Activated naive CD8-positive, alpha-beta T cell treated with anti-CD3 and anti-CD28 coated beads for 36 hours (primary cell): ENCODE results near the gene GATA3. TPM values are rescaled to one million over a fixed set of nuclear protein-coding genes. Genes with fewer than 3 reads are reported as not detected.

ENCODE experiments used
- DNase-seq: peaks from one replicate; pipeline ENCODE4 v3.0.0; 2021
- H3K27ac Mint-ChIP-seq: one replicate; pipeline ENCODE4 v1.8.0; 2022; ENCODE audit warnings: mild to moderate bottlenecking, moderate library complexity, mixed read lengths
- H3K27me3 Mint-ChIP-seq: one replicate; pipeline ENCODE4 v1.8.0; 2022; ENCODE audit warnings: mild to moderate bottlenecking, mixed read lengths
- H3K36me3 Mint-ChIP-seq: one replicate; pipeline ENCODE4 v1.8.0; 2021; ENCODE audit warnings: mild to moderate bottlenecking, mixed read lengths
- H3K4me1 Mint-ChIP-seq: one replicate; pipeline ENCODE4 v1.8.0; 2021; ENCODE audit warnings: mixed read lengths
- H3K4me3 Mint-ChIP-seq: one replicate; pipeline ENCODE4 v1.8.0; 2022; ENCODE audit warnings: mild to moderate bottlenecking, moderate library complexity, mixed read lengths
- H3K9me3 Mint-ChIP-seq: one replicate; pipeline ENCODE4 v1.8.0; 2022; ENCODE audit warnings: mixed read lengths
- total RNA-seq, 2 experiments: library from RNA; stranded (reverse); gene quantifications; one replicate each; pipeline ENCODE4 v1.2.3, GENCODE V29; 2021

The GATA3 gene
- total RNA-seq, 2 experiments from 2014 or later, result 8.4 to 8.8 TPM

GRCh38 chr10:8035006-8035640, 19.4 kb upstream of the GATA3 start:
- peak overlapping the region; percentile 20 for H3K4me3 Mint-ChIP-seq
- peaks cover 94% of the 10 kb centered on the region for H3K27me3 Mint-ChIP-seq
- peaks cover 24% of the 10 kb centered on the region for H3K4me1 Mint-ChIP-seq
- no peak for DNase-seq
- peaks cover 1% of the 10 kb centered on the region for H3K36me3 Mint-ChIP-seq
- H3K9me3 Mint-ChIP-seq, result peaks cover 5% of the 10 kb centered on the region
- peak overlapping the region; percentile 26 for H3K27ac Mint-ChIP-seq

- Mint-ChIP-seq H3K4me3 (peak overlapping the region; percentile 20), H3K27ac (no peak overlapping the region)
Measured at GRCh38 chr10:8035641-8036470, 18.6 kb upstream of the GATA3 start.

GRCh38 chr10:8036506-8037198, 17.8 kb upstream of the GATA3 start:
- H3K27ac Mint-ChIP-seq, result no peak overlapping the region
- DNase-seq, result no peak
- peaks cover 5% of the 10 kb centered on the region for H3K9me3 Mint-ChIP-seq
- peaks cover 98% of the 10 kb centered on the region for H3K27me3 Mint-ChIP-seq
- peaks cover 29% of the 10 kb centered on the region for H3K4me1 Mint-ChIP-seq
- peaks cover 1% of the 10 kb centered on the region for H3K36me3 Mint-ChIP-seq
- H3K4me3 Mint-ChIP-seq, result no peak overlapping the region

More at GRCh38 chr10:8035641-8036470, 18.6 kb upstream of the GATA3 start:
- Mint-ChIP-seq H3K27me3 (peaks cover 96% of the 10 kb centered on the region), H3K4me1 (peaks cover 24% of the 10 kb centered on the region), H3K9me3 (peaks cover 5% of the 10 kb centered on the region), H3K36me3 (peaks cover 1% of the 10 kb centered on the region)
- DNase-seq, result no peak

DNA sequence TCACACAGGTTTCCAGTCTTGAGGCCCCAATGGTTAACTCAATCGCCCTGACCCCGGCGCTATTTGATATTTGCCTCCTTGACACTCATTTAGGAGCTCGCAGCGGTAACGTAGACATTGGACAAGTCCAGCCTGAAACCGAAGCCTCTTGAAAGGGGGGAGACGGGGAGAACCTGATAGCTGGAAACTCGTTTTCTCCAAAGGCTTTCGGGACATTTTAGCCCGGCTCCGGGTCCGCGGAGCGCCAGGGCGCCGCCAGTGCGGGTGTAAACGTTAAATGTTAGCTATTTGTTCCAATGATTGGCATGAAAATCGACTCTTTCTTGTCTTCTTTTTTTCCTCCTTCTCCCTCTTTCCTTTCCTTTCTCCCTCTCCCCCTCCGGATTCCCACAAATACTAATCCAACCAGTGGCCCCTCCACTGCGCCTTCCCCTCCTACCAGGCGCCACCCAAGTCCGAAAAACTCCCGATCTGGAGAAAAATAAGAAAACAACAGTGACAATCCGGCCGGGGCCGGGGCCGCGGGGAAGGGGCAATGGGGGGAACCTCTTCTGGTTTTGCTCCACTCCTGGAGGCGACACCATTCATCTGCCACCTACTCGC, 17.2 kb upstream of the GATA3 start:
- Mint-ChIP-seq H3K27me3 (peaks cover 98% of the 10 kb centered on the region), H3K4me1 (peaks cover 36% of the 10 kb centered on the region), H3K27ac (no peak overlapping the region), H3K36me3 (peaks cover 1% of the 10 kb centered on the region), H3K9me3 (peaks cover 5% of the 10 kb centered on the region), H3K4me3 (peak overlapping the region; percentile 15)
- DNase-seq, result no peak

DNA sequence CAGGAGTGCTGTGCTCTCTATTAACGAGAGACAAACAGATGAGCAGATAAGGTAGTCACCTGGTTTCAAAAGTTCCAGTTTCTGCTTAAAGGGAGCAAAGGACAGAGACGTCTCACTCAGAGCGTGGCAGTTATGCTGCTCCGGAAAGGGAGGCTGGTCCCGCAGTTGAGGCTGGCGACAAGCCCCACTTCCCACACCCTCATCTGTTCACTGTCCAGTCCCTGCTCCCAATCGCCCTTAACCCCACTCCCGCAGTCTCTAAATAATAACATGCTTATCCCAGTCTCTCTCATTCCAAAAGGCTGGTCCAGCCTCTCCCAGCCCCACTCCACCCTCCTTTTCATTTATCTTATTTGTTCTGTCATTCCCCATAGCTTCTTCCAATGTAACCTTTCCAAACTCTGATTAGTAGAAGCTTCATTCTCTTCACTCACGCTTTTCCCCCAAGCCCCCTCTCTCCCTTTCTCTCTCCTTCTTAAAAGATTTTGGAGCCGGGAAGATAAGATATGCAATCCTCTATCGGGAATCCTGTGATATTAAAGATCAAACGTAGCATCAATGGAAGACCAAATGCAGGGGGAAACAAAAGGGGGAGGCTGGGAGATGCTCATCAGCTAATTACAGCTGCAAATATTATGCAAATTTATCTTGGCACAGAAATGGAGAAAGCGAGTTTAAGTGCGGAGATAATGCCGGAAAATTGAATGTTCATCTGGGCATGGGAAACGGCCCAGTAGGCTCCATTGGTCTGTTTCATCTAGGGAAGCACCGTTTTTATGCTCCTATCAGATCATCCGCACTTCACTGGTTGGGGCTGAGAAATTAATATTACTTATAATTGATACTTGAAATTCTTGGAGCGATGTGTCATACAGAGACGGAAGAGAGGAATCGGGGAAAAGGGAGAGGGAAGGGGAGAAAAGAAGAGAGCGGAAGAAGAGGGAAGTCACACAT, 16.3 kb upstream of the GATA3 start:
- H3K4me1 Mint-ChIP-seq, result peaks cover 44% of the 10 kb centered on the region
- no peak overlapping the region for H3K27ac Mint-ChIP-seq
- peaks cover 5% of the 10 kb centered on the region for H3K9me3 Mint-ChIP-seq
- H3K27me3 Mint-ChIP-seq, result peaks cover 98% of the 10 kb centered on the region
- no peak for DNase-seq
- peaks cover 1% of the 10 kb centered on the region for H3K36me3 Mint-ChIP-seq
- no peak overlapping the region for H3K4me3 Mint-ChIP-seq

GRCh38 chr10:8039321-8039881, 15.1 kb upstream of the GATA3 start:
- H3K9me3 Mint-ChIP-seq, result peaks cover 5% of the 10 kb centered on the region
- peaks cover 98% of the 10 kb centered on the region for H3K27me3 Mint-ChIP-seq
- DNase-seq, result no peak
- H3K4me1 Mint-ChIP-seq, result peaks cover 50% of the 10 kb centered on the region
- peaks cover 1% of the 10 kb centered on the region for H3K36me3 Mint-ChIP-seq
- no peak overlapping the region for H3K4me3 Mint-ChIP-seq
- no peak overlapping the region for H3K27ac Mint-ChIP-seq

DNA sequence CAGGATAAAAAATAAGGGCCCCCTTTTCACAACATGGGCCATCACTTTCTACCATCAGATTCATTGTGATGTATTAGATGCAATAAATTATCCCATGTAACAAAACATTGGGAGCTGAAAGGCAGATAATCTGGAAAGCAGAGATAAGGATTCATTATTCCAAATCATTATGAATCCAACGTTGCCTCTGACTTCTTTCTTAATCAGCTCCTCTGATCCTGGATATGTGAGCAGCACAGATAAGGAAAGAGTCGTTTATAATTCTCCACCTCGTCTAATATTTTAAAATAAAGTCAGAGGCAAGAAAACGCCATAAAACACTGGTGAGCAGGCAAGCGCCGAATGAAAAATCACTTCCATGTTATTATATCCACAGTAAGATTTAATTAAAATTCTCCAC, 13.8 kb upstream of the GATA3 start:
- Mint-ChIP-seq H3K36me3 (peaks cover 1% of the 10 kb centered on the region), H3K4me1 (peaks cover 51% of the 10 kb centered on the region), H3K4me3 (no peak overlapping the region), H3K9me3 (peaks cover 5% of the 10 kb centered on the region), H3K27me3 (peaks cover 100% of the 10 kb centered on the region), H3K27ac (no peak overlapping the region)
- DNase-seq, result no peak

- peaks cover 1% of the 10 kb centered on the region for H3K36me3 Mint-ChIP-seq
- H3K27ac Mint-ChIP-seq, result no peak overlapping the region
- H3K4me1 Mint-ChIP-seq, result peaks cover 58% of the 10 kb centered on the region
- H3K9me3 Mint-ChIP-seq, result peaks cover 5% of the 10 kb centered on the region
- DNase-seq, result no peak
- no peak overlapping the region for H3K4me3 Mint-ChIP-seq
- peaks cover 100% of the 10 kb centered on the region for H3K27me3 Mint-ChIP-seq
Measured at GRCh38 chr10:8041284-8041991, 13.1 kb upstream of the GATA3 start.

GRCh38 chr10:8041992-8042720, 12.3 kb upstream of the GATA3 start:
- Mint-ChIP-seq H3K36me3 (peaks cover 1% of the 10 kb centered on the region), H3K4me3 (no peak overlapping the region), H3K27ac (no peak overlapping the region), H3K27me3 (peaks cover 100% of the 10 kb centered on the region), H3K4me1 (peaks cover 58% of the 10 kb centered on the region), H3K9me3 (peaks cover 5% of the 10 kb centered on the region)
- no peak for DNase-seq

- peaks cover 5% of the 10 kb centered on the region for H3K9me3 Mint-ChIP-seq
- peaks cover 1% of the 10 kb centered on the region for H3K36me3 Mint-ChIP-seq
- no peak overlapping the region for H3K27ac Mint-ChIP-seq
- peaks cover 56% of the 10 kb centered on the region for H3K4me1 Mint-ChIP-seq
- H3K27me3 Mint-ChIP-seq, result peaks cover 100% of the 10 kb centered on the region
- DNase-seq, result no peak
- peak overlapping the region; percentile 1 for H3K4me3 Mint-ChIP-seq
Measured at GRCh38 chr10:8042721-8043568, 11.5 kb upstream of the GATA3 start.

DNA sequence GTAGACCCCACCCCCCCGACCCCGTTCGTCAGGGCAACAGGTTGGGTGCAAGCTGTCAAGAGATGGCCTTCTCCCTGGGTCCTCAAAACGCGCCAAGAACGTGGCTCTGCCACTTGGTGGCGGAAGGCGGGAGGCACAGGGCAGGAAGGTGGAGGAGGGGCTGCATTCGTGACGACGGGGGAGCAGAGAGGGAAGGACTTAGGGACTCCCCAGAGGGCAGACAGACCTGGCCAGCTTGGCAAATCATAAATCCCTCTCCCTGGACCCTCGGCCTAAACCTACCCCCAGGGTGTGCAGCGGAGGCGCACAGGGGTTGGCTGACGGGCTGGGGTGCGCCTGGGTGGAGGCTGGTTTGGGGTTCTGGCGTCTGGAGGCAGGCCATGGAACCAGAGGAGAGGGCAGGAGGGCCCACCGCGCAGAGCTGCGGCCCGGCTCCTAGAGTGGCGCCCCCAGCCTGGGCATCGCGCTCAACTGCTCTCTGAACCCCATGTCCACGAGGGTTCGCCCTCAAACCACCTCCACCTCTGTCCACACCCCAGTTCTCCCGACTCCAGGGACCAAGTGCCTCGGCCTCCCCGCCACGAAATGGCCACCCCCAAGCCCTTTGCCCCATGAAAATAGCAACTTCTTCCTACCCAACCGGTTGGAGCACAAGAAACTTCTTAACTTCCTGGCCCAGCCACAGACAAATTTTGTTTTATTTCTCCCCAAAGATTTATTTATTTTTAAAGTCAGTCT, 10.8 kb upstream of the GATA3 start:
- no peak overlapping the region for H3K4me3 Mint-ChIP-seq
- DNase-seq, result peak; percentile 31
- H3K9me3 Mint-ChIP-seq, result peaks cover 2% of the 10 kb centered on the region
- H3K4me1 Mint-ChIP-seq, result peaks cover 54% of the 10 kb centered on the region
- H3K27ac Mint-ChIP-seq, result no peak overlapping the region
- peaks cover 1% of the 10 kb centered on the region for H3K36me3 Mint-ChIP-seq
- H3K27me3 Mint-ChIP-seq, result peaks cover 100% of the 10 kb centered on the region
